Measurements from ENCODE around the gene RAB4A. TPM values are rescaled to one million over a fixed set of nuclear protein-coding genes. Genes with fewer than 3 reads are reported as not detected.

RAB4A gene
- total RNA-seq, 2 donors from 2014 or later = 80.9 to 103 TPM

- Histone ChIP-seq H3K36me3 (no peaks in the 10 kb centered on the region), H3K4me1 (no peaks in the 10 kb centered on the region), H3K4me3 (no peak overlapping the region), H3K9me3 (no peaks in the 10 kb centered on the region), H3K9ac (ENCODE audit: low read depth in 2 of 2, low read length in 2 of 2) (no peak overlapping the region), H3K27me3 (no peaks in the 10 kb centered on the region), H3K27ac (no peak overlapping the region)
- intact Hi-C loops (cut with DNase I) = no loop called here
- no peak for TF ChIP-seq CTCF (IDR thresholded peaks at IDR 0.05)
- no peak for DNase-seq
Measured at GRCh38 chr1:229244091-229244490, 26.8 kb upstream of the RAB4A start.

GRCh38 chr1:229247871-229248270, 23.0 kb upstream of the RAB4A start:
- Histone ChIP-seq H3K9me3 (no peaks in the 10 kb centered on the region), H3K36me3 (no peaks in the 10 kb centered on the region), H3K4me1 (peaks cover under 1% of the 10 kb centered on the region), H3K9ac (ENCODE audit: low read depth in 2 of 2, low read length in 2 of 2) (no peak overlapping the region), H3K27me3 (no peaks in the 10 kb centered on the region), H3K4me3 (no peak overlapping the region), H3K27ac (no peak overlapping the region)
- intact Hi-C loops (cut with DNase I) = no loop called here
- TF ChIP-seq CTCF (IDR thresholded peaks at IDR 0.05) = no peak
- DNase-seq = no peak

GRCh38 chr1:229248821-229249817, 21.8 kb upstream of the RAB4A start:
- DNase-seq = no peak
- H3K36me3 ChIP-seq = no peaks in the 10 kb centered on the region
- no peaks in the 10 kb centered on the region for H3K9me3 ChIP-seq
- H3K27me3 ChIP-seq = no peaks in the 10 kb centered on the region
- no peak overlapping the region for H3K4me3 ChIP-seq
- no peak overlapping the region for H3K27ac ChIP-seq
- no peak for TF ChIP-seq CTCF (IDR thresholded peaks at IDR 0.05)
- intact Hi-C loops (cut with DNase I) = no loop called here
- no peak overlapping the region for H3K9ac ChIP-seq (ENCODE audit: low read depth in 2 of 2, low read length in 2 of 2)
- H3K4me1 ChIP-seq = peaks cover 5% of the 10 kb centered on the region

GRCh38 chr1:229249854-229250644, 20.9 kb upstream of the RAB4A start:
- Histone ChIP-seq H3K4me1 (peaks cover 5% of the 10 kb centered on the region), H3K36me3 (no peaks in the 10 kb centered on the region), H3K9ac (ENCODE audit: low read depth in 2 of 2, low read length in 2 of 2) (no peak overlapping the region), H3K9me3 (no peaks in the 10 kb centered on the region), H3K27me3 (no peaks in the 10 kb centered on the region), H3K27ac (no peak overlapping the region), H3K4me3 (no peak overlapping the region)
- intact Hi-C loops (cut with DNase I) = no loop called here
- no peak for DNase-seq
- no peak for TF ChIP-seq CTCF (IDR thresholded peaks at IDR 0.05)

- no peak for TF ChIP-seq CTCF (IDR thresholded peaks at IDR 0.05)
- H3K27me3 ChIP-seq = no peaks in the 10 kb centered on the region
- no peak overlapping the region for H3K27ac ChIP-seq
- no peak overlapping the region for H3K4me3 ChIP-seq
- peaks cover 5% of the 10 kb centered on the region for H3K4me1 ChIP-seq
- H3K9ac ChIP-seq (ENCODE audit: low read depth in 2 of 2, low read length in 2 of 2) = no peak overlapping the region
- DNase-seq = no peak
- intact Hi-C loops (cut with DNase I) = no loop called here
- H3K36me3 ChIP-seq = no peaks in the 10 kb centered on the region
- H3K9me3 ChIP-seq = no peaks in the 10 kb centered on the region
Measured at GRCh38 chr1:229251185-229251584, 19.7 kb upstream of the RAB4A start.
